HL-60 (cell line): ENCODE data around the gene HSDL1.

Experiments
- DNase-seq, 2 experiments: peaks; one replicate each; pipeline ENCODE4 v3.0.0-alpha.2; 2010 to 2020; ENCODE audit warnings: low read depth in 1 of 2, low spot score in 1 of 2
- H3K27ac ChIP-seq: fragments of 250-450 bp; sonication (Bioruptor Pico); replicated peaks from 2 replicates; pipeline ENCODE4 v1.5.1; 2020; ENCODE audit warnings: mild to moderate bottlenecking, moderate library complexity
- H3K27me3 ChIP-seq: fragments of 250-450 bp; sonication (Bioruptor Pico); 2 replicates; pipeline ENCODE4 v1.5.1; 2021; ENCODE audit warnings: mild to moderate bottlenecking, moderate library complexity; ENCODE audit not compliant: insufficient read depth, poor library complexity, severe bottlenecking
- H3K4me3 ChIP-seq: replicated peaks from 2 replicates; pipeline ENCODE4 v1.5.1; 2011; ENCODE audit warnings: mild to moderate bottlenecking, control low read depth, low read length; ENCODE audit not compliant: insufficient read depth
- CTCF ChIP-seq: IDR thresholded peaks from one replicate; pipeline ENCODE4 v1.5.1; 2011; ENCODE audit warnings: low read length, control low read depth, inconsistent platforms; ENCODE audit not compliant: insufficient read depth
- GABPA ChIP-seq: IDR thresholded peaks from 2 replicates; pipeline ENCODE4 v1.6.1; 2012; ENCODE audit warnings: low read depth
- POLR2AphosphoS5 ChIP-seq: IDR thresholded peaks from 2 replicates; pipeline ENCODE4 v1.6.1; 2012; ENCODE audit warnings: low read depth
- REST ChIP-seq: IDR thresholded peaks from 2 replicates; pipeline ENCODE4 v1.6.1; 2012; ENCODE audit warnings: low read depth; ENCODE audit not compliant: insufficient replicate concordance
- SPI1 ChIP-seq: IDR thresholded peaks from 2 replicates; pipeline ENCODE4 v1.6.1; 2012; ENCODE audit warnings: low read depth, mild to moderate bottlenecking, borderline replicate concordance

The HSDL1 gene

DNA sequence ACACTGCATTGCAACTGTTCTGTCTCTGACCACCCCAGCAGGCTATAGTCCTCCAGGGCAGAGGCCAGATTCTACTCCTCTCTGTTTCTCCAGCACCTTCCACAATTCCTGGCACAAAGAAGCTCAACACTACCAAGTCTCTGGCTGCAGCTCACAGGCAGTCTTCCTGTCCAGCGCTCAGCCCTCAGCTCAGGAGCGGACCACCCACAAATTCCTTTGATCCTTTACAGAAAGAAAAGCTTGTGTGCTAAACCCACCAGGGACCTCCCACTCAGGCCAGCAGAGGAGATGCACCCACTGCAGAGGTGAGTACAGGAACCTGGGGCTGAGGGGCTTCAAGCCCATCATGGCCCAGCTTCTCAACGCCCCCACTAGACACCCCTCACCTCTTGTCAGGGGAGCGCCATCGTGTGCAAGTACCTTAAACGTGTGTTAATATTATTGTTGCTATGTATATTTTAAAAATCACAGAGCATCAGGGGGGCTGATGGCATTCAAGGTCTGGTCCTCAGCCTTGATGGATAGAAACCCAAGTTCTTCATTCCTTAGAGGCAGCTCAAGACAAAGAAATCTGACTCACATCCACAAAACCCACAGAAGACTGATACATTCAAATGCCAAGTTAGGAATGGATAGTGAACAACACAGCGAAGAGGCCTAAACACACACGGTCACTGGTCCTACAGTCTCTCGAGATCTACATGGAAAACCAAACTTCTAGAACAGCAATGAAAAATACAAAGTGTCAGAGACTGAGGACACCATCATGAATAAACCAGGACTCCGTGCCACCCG, 8.4 kb downstream of the HSDL1 start:
- TF ChIP-seq POLR2AphosphoS5 (no peak), CTCF (no peak), GABPA (no peak), SPI1 (no peak), REST (no peak)
- H3K4me3 ChIP-seq = no peak overlapping the region
- DNase-seq = no peak

DNA sequence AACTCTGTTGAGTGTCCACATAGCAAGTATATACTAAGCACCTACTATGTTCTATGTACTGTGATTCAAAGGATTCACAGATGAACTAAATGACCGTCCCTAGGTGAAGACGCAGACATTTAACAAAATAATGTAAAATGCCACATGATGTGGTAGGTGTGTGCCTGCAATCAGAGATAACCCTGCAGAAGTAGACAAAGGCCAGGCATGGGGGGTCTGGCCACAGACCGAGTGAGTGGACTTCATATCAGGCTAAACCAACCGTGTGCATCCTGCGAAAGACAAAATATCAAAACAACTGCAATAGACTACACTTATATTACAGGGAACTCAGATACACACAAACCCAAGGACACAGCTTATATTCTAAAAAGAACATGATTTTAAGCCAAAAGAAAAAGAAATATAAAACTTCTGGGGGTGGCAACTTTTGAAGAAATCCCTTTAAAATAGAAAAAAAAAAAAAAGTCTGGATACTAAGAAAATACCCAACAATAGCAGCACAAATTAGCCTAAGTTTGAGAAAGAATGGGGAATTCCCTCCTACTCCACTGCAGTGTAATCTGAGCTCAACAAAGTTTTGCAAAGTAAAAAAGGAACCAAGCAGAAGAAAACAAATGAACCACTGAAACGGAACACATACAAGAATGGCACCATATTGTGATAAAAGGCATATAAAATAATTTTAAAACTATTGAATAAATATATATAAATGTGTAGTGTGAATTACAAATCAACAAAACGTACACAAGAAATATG, 12.3 kb downstream of the HSDL1 start:
- Histone ChIP-seq H3K27me3 (no peaks in the 10 kb centered on the region), H3K27ac (no peak overlapping the region), H3K4me3 (no peak overlapping the region)
- no peak for TF ChIP-seq REST
- TF ChIP-seq CTCF = no peak
- no peak for DNase-seq

More for the DNA sequence above, 8.4 kb downstream of the HSDL1 start:
- no peak overlapping the region for H3K27ac ChIP-seq
- H3K27me3 ChIP-seq = no peaks in the 10 kb centered on the region

- no peak overlapping the region for H3K4me3 ChIP-seq
- no peak for DNase-seq
- H3K27me3 ChIP-seq = no peaks in the 10 kb centered on the region
- TF ChIP-seq CTCF (no peak), REST (no peak), SPI1 (no peak), POLR2AphosphoS5 (no peak), GABPA (no peak)
- H3K27ac ChIP-seq = no peak overlapping the region
Measured at GRCh38 chr16:84131117-84131516, 13.9 kb downstream of the HSDL1 start.
